Measurements from ENCODE around the gene DMD.

DNA sequence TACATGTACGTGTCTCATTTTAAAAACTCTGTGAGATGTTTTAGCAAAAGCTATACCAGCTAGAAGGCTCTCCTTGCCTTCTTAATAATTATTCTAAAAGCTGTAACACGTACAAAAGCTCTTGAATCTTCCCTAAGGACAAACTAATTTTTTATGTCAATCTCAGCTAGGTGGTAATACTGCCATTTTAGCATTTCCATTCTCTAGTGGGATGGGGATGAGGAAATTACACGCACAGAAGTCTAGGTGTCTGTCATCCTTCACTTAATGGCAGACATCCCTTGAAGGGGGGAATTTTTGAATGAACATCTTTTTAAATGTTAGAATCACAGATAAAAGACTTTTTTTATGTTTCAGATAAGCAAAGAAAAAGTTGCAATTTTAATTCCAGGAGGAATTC is 569.1 kb downstream of the DMD start:
- no peak for TF ChIP-seq ZNF274 (IDR thresholded peaks at IDR 0.05; ENCODE audit: borderline replicate concordance, extremely low read depth, low read length)
- TF ChIP-seq, protein P1, sequence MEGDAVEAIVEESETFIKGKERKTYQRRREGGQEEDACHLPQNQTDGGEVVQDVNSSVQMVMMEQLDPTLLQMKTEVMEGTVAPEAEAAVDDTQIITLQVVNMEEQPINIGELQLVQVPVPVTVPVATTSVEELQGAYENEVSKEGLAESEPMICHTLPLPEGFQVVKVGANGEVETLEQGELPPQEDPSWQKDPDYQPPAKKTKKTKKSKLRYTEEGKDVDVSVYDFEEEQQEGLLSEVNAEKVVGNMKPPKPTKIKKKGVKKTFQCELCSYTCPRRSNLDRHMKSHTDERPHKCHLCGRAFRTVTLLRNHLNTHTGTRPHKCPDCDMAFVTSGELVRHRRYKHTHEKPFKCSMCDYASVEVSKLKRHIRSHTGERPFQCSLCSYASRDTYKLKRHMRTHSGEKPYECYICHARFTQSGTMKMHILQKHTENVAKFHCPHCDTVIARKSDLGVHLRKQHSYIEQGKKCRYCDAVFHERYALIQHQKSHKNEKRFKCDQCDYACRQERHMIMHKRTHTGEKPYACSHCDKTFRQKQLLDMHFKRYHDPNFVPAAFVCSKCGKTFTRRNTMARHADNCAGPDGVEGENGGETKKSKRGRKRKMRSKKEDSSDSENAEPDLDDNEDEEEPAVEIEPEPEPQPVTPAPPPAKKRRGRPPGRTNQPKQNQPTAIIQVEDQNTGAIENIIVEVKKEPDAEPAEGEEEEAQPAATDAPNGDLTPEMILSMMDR (IDR thresholded peaks at IDR 0.05; ENCODE audit: control extremely low read depth in 1 of 3, insufficient read depth in 1 of 3, low read depth in 1 of 3, low read length in 3 of 3), result no peak
- TF ChIP-seq BCL11A (IDR thresholded peaks at IDR 0.05; ENCODE audit: low read depth in 2 of 2, low read length in 2 of 2), result no peak
- no peak for TF ChIP-seq EP300 (IDR thresholded peaks at IDR 0.05; ENCODE audit: borderline replicate concordance in 1 of 2, low read depth in 2 of 2, low read length in 2 of 2)
- TF ChIP-seq JUND (IDR thresholded peaks at IDR 0.05; ENCODE audit: low read length), result no peak
- no peak for TF ChIP-seq EZH2 (IDR thresholded peaks at IDR 0.05; ENCODE audit: low read depth, low read length, severe bottlenecking)
- TF ChIP-seq, protein P2, sequence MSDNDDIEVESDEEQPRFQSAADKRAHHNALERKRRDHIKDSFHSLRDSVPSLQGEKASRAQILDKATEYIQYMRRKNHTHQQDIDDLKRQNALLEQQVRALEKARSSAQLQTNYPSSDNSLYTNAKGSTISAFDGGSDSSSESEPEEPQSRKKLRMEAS (IDR thresholded peaks at IDR 0.05), result no peak
- TF ChIP-seq POLR2A (IDR thresholded peaks at IDR 0.05; ENCODE audit: control extremely low read depth in 1 of 2, low read depth in 2 of 2, low read length in 2 of 2), result no peak
- no peak for TF ChIP-seq SP1 (IDR thresholded peaks at IDR 0.05; ENCODE audit: low read depth, low read length)
- TF ChIP-seq TEAD4 (IDR thresholded peaks at IDR 0.05; ENCODE audit: low read depth, low read length), result no peak
- TF ChIP-seq, protein P3, sequence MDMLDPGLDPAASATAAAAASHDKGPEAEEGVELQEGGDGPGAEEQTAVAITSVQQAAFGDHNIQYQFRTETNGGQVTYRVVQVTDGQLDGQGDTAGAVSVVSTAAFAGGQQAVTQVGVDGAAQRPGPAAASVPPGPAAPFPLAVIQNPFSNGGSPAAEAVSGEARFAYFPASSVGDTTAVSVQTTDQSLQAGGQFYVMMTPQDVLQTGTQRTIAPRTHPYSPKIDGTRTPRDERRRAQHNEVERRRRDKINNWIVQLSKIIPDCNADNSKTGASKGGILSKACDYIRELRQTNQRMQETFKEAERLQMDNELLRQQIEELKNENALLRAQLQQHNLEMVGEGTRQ (IDR thresholded peaks at IDR 0.05; ENCODE audit: low read length), result no peak

All from H1 (cell line).